OCI-LY1 (cell line): Measurements from ENCODE around the gene GRIA4.

Source experiments
- EZH2 ChIP-seq: fragments of 200-600 bp; sonication (generic), shearing (Covaris generic); IDR thresholded peaks from 2 replicates; pipeline ENCODE4 v1.8.0; 2017; ENCODE audit warnings: borderline replicate concordance, mixed run types, mild to moderate bottlenecking, antibody characterized with exemption, low read length, moderate library complexity, mixed read lengths
- TF ChIP-seq, protein P1 (sequence below): fragments of 200-600 bp; sonication (generic), shearing (Covaris generic); IDR thresholded peaks from 2 replicates; pipeline ENCODE4 v1.5.1; 2017; ENCODE audit warnings: mild to moderate bottlenecking, antibody characterized with exemption, low read length, moderate library complexity, mixed read lengths

DNA sequence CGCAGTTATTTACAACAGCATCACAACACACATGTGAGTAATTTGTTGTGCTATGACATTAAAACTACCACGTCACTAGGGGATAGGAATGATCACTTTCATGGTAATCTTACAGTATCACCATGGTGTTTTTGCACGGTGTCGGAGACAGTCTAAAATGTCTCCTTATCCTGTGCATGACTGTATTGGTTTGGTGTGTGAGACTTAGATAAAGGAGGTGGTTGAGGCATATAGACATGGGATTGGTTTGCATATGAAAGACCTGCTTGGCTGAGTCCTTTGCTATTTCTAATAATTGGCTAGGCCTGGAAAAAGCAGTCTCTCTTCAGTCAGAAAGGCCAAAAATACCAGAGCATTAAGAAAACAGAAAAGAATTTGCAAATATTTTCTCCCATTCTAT lies 382.0 kb downstream of the GRIA4 start:
- no peak for TF ChIP-seq EZH2
- TF ChIP-seq, protein P1, sequence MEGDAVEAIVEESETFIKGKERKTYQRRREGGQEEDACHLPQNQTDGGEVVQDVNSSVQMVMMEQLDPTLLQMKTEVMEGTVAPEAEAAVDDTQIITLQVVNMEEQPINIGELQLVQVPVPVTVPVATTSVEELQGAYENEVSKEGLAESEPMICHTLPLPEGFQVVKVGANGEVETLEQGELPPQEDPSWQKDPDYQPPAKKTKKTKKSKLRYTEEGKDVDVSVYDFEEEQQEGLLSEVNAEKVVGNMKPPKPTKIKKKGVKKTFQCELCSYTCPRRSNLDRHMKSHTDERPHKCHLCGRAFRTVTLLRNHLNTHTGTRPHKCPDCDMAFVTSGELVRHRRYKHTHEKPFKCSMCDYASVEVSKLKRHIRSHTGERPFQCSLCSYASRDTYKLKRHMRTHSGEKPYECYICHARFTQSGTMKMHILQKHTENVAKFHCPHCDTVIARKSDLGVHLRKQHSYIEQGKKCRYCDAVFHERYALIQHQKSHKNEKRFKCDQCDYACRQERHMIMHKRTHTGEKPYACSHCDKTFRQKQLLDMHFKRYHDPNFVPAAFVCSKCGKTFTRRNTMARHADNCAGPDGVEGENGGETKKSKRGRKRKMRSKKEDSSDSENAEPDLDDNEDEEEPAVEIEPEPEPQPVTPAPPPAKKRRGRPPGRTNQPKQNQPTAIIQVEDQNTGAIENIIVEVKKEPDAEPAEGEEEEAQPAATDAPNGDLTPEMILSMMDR, result no peak
